A549 (cell line): ENCODE data around the gene LAMC2. TPM values are rescaled to one million over a fixed set of nuclear protein-coding genes. Genes with fewer than 3 reads are reported as not detected.

Experiments used
- ATAC-seq, 2 experiments: fragments of 200-7000 bp in 1 of 2; fragments of >200 bp in 1 of 2; cut with Nextera tagmentation in 1 of 2; cut with Tn5 transposase in 1 of 2; 3 replicates each; pipeline versions ENCODE4 v1.8.0 to v1.9.1; 2018 to 2020; ENCODE audit warnings: mild to moderate bottlenecking in 1 of 2, moderate library complexity in 1 of 2
- CTCF ChIA-PET: fragments of 300-600 bp; sonication (Branson Sonifier 250); formaldehyde crosslinking; extraction: SDS; loops from one replicate; lab custom pipeline; 2021; ENCODE audit warnings: antibody characterized with exemption, inconsistent platforms; lab: Yijun Ruan, JAX
- POLR2A ChIA-PET: fragments of 350-600 bp; formaldehyde crosslinking; extraction: SDS; loops from one replicate; lab custom pipeline; 2021; ENCODE audit warnings: antibody characterized with exemption, inconsistent platforms; lab: Yijun Ruan, JAX
- DNase-seq, 2 experiments: peaks; one replicate each; pipeline versions ENCODE4 v3.0.0 to v3.0.0-alpha.2; 2011 to 2016; ENCODE audit warnings: low read depth in 1 of 2, low spot score in 1 of 2
- FAIRE-seq: peaks from 2 replicates; lab custom pipeline; 2011; peaks lifted over from hg19 to GRCh38; lab: Jason Lieb, UNC
- H3K27ac ChIP-seq, 2 experiments: fragments of >200 bp; sonication (Bioruptor Twin); formaldehyde crosslinking; 3 replicates each; pipeline ENCODE4 v1.5.1; 2016 to 2017
- H3K4me1 ChIP-seq: fragments of >200 bp; sonication (Bioruptor Twin); formaldehyde crosslinking; 3 replicates; pipeline ENCODE4 v1.6.1; 2016
- H3K4me2 ChIP-seq: fragments of >200 bp; sonication (Bioruptor Twin); formaldehyde crosslinking; 3 replicates; pipeline ENCODE4 v1.6.1; 2016
- H3K4me3 ChIP-seq: fragments of >200 bp; sonication (Bioruptor Twin); formaldehyde crosslinking; 3 replicates; pipeline ENCODE4 v1.5.1; 2016
- H3K9me3 ChIP-seq: fragments of >200 bp; sonication (Bioruptor Twin); formaldehyde crosslinking; 3 replicates; pipeline ENCODE4 v1.6.1; 2016
- ATOH8 ChIP-seq: fragments of 250-450 bp; sonication (Bioruptor Pico); IDR thresholded peaks from 2 replicates; pipeline ENCODE4 v1.5.0; 2020; ENCODE audit warnings: low read depth, mild to moderate bottlenecking, moderate library complexity
- BHLHE40 ChIP-seq: IDR thresholded peaks from 2 replicates; pipeline ENCODE4 v1.6.1; 2012; ENCODE audit warnings: low read depth, low read length, inconsistent platforms
- CBX2 ChIP-seq: fragments of 200-600 bp; sonication (generic); IDR thresholded peaks from 2 replicates; pipeline ENCODE4 v1.6.1; 2016; ENCODE audit warnings: low read depth, mild to moderate bottlenecking, borderline replicate concordance
- CBX8 ChIP-seq: fragments of 200-600 bp; sonication (generic); IDR thresholded peaks from 2 replicates; pipeline ENCODE4 v1.6.1; 2016
- CTCF ChIP-seq: fragments of >200 bp; sonication (Bioruptor Twin); formaldehyde crosslinking; IDR thresholded peaks from 3 replicates; pipeline ENCODE4 v1.5.1; 2016
- EHMT2 ChIP-seq: fragments of 200-600 bp; sonication (generic); IDR thresholded peaks from 2 replicates; pipeline ENCODE4 v1.6.1; 2016; ENCODE audit warnings: antibody characterized with exemption, low read depth, mild to moderate bottlenecking, moderate library complexity
- ELK1 ChIP-seq: fragments of 150-350 bp; IDR thresholded peaks from 2 replicates; pipeline ENCODE4 v1.6.1; 2014; ENCODE audit warnings: low read depth, mild to moderate bottlenecking, low read length
- EP300 ChIP-seq, 2 experiments: fragments of >200 bp; sonication (Bioruptor Twin); formaldehyde crosslinking; IDR thresholded peaks; 2 replicates in 1 of 2; 3 replicates in 1 of 2; pipeline ENCODE4 v1.6.1; 2016 to 2017
- FOSB ChIP-seq: fragments of 250-450 bp; sonication (Bioruptor Pico); IDR thresholded peaks from 2 replicates; pipeline ENCODE4 v1.5.0; 2020; ENCODE audit warnings: mild to moderate bottlenecking, moderate library complexity
- FOSL2 ChIP-seq, 2 experiments: fragments of 450-650 bp in 1 of 2; fragments of >200 bp in 1 of 2; sonication (Bioruptor Twin) in 1 of 2; formaldehyde crosslinking; IDR thresholded peaks; 2 replicates each; pipeline versions ENCODE4 v1.5.0 to v1.6.1; 2016 to 2020; ENCODE audit warnings: mild to moderate bottlenecking in 1 of 2, moderate library complexity in 1 of 2
- HDAC2 ChIP-seq: fragments of 200-600 bp; sonication (generic); IDR thresholded peaks from 2 replicates; pipeline ENCODE4 v1.6.1; 2016
- HOXB13 ChIP-seq: fragments of 250-450 bp; sonication (Bioruptor Pico); IDR thresholded peaks from 2 replicates; pipeline ENCODE4 v1.5.0; 2020; ENCODE audit warnings: low read depth, mild to moderate bottlenecking, moderate library complexity
- JUN ChIP-seq, 2 experiments: fragments of >200 bp; sonication (Bioruptor Twin); formaldehyde crosslinking; IDR thresholded peaks; 2 replicates in 1 of 2; 3 replicates in 1 of 2; pipeline ENCODE4 v1.6.1; 2016 to 2017
- JUNB ChIP-seq: fragments of >200 bp; sonication (Bioruptor Twin); formaldehyde crosslinking; IDR thresholded peaks from 2 replicates; pipeline ENCODE4 v1.6.1; 2016
- MAX ChIP-seq: IDR thresholded peaks from 2 replicates; pipeline ENCODE4 v1.6.1; 2012
- MYC ChIP-seq: IDR thresholded peaks from 2 replicates; pipeline ENCODE4 v1.6.1; 2012; ENCODE audit warnings: mild to moderate bottlenecking, inconsistent platforms, low read length, improper control_type of control experiment, borderline replicate concordance
- NPAS2 ChIP-seq: fragments of 250-450 bp; sonication (Bioruptor Pico); IDR thresholded peaks from 2 replicates; pipeline ENCODE4 v1.8.0; 2022; ENCODE audit warnings: mild to moderate bottlenecking, moderate library complexity, borderline replicate concordance
- PHF8 ChIP-seq: fragments of 200-600 bp; sonication (generic); IDR thresholded peaks from 2 replicates; pipeline ENCODE4 v1.6.1; 2016; ENCODE audit warnings: low read depth, mild to moderate bottlenecking, antibody characterized with exemption, moderate library complexity, borderline replicate concordance
- RNF2 ChIP-seq: fragments of 200-600 bp; sonication (generic); IDR thresholded peaks from 2 replicates; pipeline ENCODE4 v1.6.1; 2016; ENCODE audit warnings: low read depth, mild to moderate bottlenecking, antibody characterized with exemption, moderate library complexity, borderline replicate concordance
- TFCP2L1 ChIP-seq: fragments of 250-450 bp; sonication (Bioruptor Pico); IDR thresholded peaks from 2 replicates; pipeline ENCODE4 v1.5.0; 2021; ENCODE audit warnings: mild to moderate bottlenecking
- TP53 ChIP-seq: fragments of 250-450 bp; sonication (Bioruptor Pico); IDR thresholded peaks from 2 replicates; pipeline ENCODE4 v1.5.0; 2021; ENCODE audit warnings: mild to moderate bottlenecking, moderate library complexity
- USF2 ChIP-seq: fragments of 450-650 bp; IDR thresholded peaks from 2 replicates; pipeline ENCODE4 v1.6.1; 2014; ENCODE audit warnings: antibody characterized with exemption
- WGBS: methylation state at CpG from one replicate; pipeline ENCODE4 v1.1.6; 2017; ENCODE audit errors: missing lambda C conversion rate; 5-methylcytosine and 5-hydroxymethylcytosine counted together
- polyA plus RNA-seq, 4 experiments: library from polyadenylated mRNA; depleted of rRNA in 3 of 4; stranded (reverse); fragments of >200 nt; fragmentation: RNase III in 1 of 4; extraction: RNeasy Plus Mini Kit Qiagen cat#74134 plus additional on column Dnase treatment in 1 of 4; gene quantifications; 2 replicates in 3 of 4; 3 replicates in 1 of 4; pipeline ENCODE4 v1.2.3, GENCODE V29; 2011 to 2017

The LAMC2 gene
- polyA plus RNA-seq, 2 of the 4 experiments (the other 2 are of a cell fraction): 8.5 to 24.1 TPM

GRCh38 chr1:183215936-183216335, 29.9 kb downstream of the LAMC2 start:
- POLR2A ChIA-PET: no interaction called here
- 96% methylated on average over 4 of the region's 4 CpGs for WGBS
- no peak for ATAC-seq
- DNase-seq: no peak
- no peaks in the 10 kb centered on the region for H3K9me3 ChIP-seq
- TF ChIP-seq ELK1: no peak
- no peak for TF ChIP-seq EHMT2
- no peak for TF ChIP-seq JUN (IDR thresholded peaks at IDR 0.05)
- no peak for TF ChIP-seq FOSL2 (IDR thresholded peaks at IDR 0.05)
- TF ChIP-seq FOSL2 (CRISPR knock-in tag; IDR thresholded peaks at IDR 0.05): no peak
- TF ChIP-seq MAX: no peak
- TF ChIP-seq ATOH8 (CRISPR knock-in tag): no peak
- TF ChIP-seq HDAC2: no peak
- no peak for TF ChIP-seq CTCF
- CTCF ChIA-PET: interaction anchor here (1.0 to 1.7 kb wide), 4 partner anchors 9 to 192 kb away, joined by 3 to 5 read pairs (median 4); no protein-coding TSS in a partner anchor
- H3K27ac ChIP-seq: no peak overlapping the region
- no peak overlapping the region for H3K4me2 ChIP-seq
- no peak for FAIRE-seq
- no peak overlapping the region for H3K4me3 ChIP-seq
- H3K4me1 ChIP-seq: peaks cover 5% of the 10 kb centered on the region; the same call in 2 of the 3 replicates

- ATAC-seq: no peak
- Histone ChIP-seq H3K27ac (no peak overlapping the region), H3K4me1 (peaks cover 5% of the 10 kb centered on the region; the same call in 2 of the 3 replicates), H3K4me2 (no peak overlapping the region), H3K9me3 (no peaks in the 10 kb centered on the region), H3K4me3 (no peak overlapping the region)
- FAIRE-seq: no peak
- TF ChIP-seq CBX2 (no peak), FOSB (CRISPR knock-in tag) (no peak), NPAS2 (CRISPR knock-in tag) (no peak), CBX8 (no peak), USF2 (no peak), EP300 (IDR thresholded peaks at IDR 0.05) (no peak), MYC (no peak), RNF2 (no peak), BHLHE40 (no peak), FOSL2 (IDR thresholded peaks at IDR 0.05) (no peak), FOSL2 (CRISPR knock-in tag; IDR thresholded peaks at IDR 0.05) (no peak), TFCP2L1 (CRISPR knock-in tag) (no peak), ELK1 (no peak), PHF8 (no peak), HOXB13 (CRISPR knock-in tag) (no peak), TP53 (CRISPR knock-in tag) (no peak), JUNB (no peak)
- DNase-seq: no peak
- CTCF ChIA-PET: interaction anchor here (0.7 to 1.4 kb wide), 4 partner anchors 10 to 17 kb away, joined by 3 to 11 read pairs (median 4); no protein-coding TSS in a partner anchor
- POLR2A ChIA-PET: no interaction called here
- 79% methylated on average over 14 of the region's 14 CpGs for WGBS
These were observed 32.1 kb downstream of the LAMC2 start for GRCh38 chr1:183218027-183218618.
